ENCODE measurements around the gene SPAG6.

GRCh38 chr10:22333167-22333974 is 11.9 kb upstream of the SPAG6 start:
- TF ChIP-seq CTCF (IDR thresholded peaks at IDR 0.05): no peak
- no peak for TF ChIP-seq EP300 (IDR thresholded peaks at IDR 0.05)
- TF ChIP-seq POLR2A (IDR thresholded peaks at IDR 0.05): no peak

Data from tibial nerve (tissue), 4 donors.